ENCODE data around the gene RENBP.

RENBP gene

GRCh38 chrX:153900831-153901752 is 43.4 kb downstream of the RENBP start:
- in situ Hi-C loops (cut with HindIII; ENCODE audit: low sequenced_read_pairs), result no loop called here

GRCh38 chrX:153897899-153898298 is 46.5 kb downstream of the RENBP start:
- in situ Hi-C loops (cut with HindIII; ENCODE audit: low sequenced_read_pairs), result no loop called here

- in situ Hi-C loops (cut with HindIII; ENCODE audit: low sequenced_read_pairs), result no loop called here
Measured at GRCh38 chrX:153889123-153889522, 55.3 kb downstream of the RENBP start.

- in situ Hi-C loops (cut with HindIII; ENCODE audit: low sequenced_read_pairs), result no loop called here
Measured at GRCh38 chrX:153888344-153888743, 56.1 kb downstream of the RENBP start.

- in situ Hi-C loops (cut with HindIII; ENCODE audit: low sequenced_read_pairs), result no loop called here
Measured at GRCh38 chrX:153887385-153887784, 57.1 kb downstream of the RENBP start.

GRCh38 chrX:153886915-153887314 is 57.5 kb downstream of the RENBP start:
- in situ Hi-C loops (cut with HindIII; ENCODE audit: low sequenced_read_pairs), result no loop called here

- in situ Hi-C loops (cut with HindIII; ENCODE audit: low sequenced_read_pairs), result no loop called here
Measured at GRCh38 chrX:153885968-153886903, 58.2 kb downstream of the RENBP start, which contains the start of gene L1CAM. Gene L1CAM (minus strand): TSS chrX:153886173. CDS start chrX:153875836, 10,337 bp downstream.
